Panc1 (cell line): ENCODE measurements around the gene ABCB6. TPM values are rescaled to one million over a fixed set of nuclear protein-coding genes. Genes with fewer than 3 reads are reported as not detected.

Experiments used
- ATAC-seq: fragments of 200-7000 bp; cut with Tn5 transposase; 2 replicates; pipeline ENCODE4 v1.9.1; 2020; ENCODE audit warnings: mild to moderate bottlenecking, moderate library complexity
- BruUV-seq: library from RNA; stranded (reverse); fragments of 400-500 nt; replicated peaks from 2 replicates; lab custom pipeline; 2021; lab: Mats Ljungman, UMichigan
- CTCF ChIA-PET: fragments of 300-600 bp; sonication (Branson Sonifier 250); formaldehyde crosslinking; loops from one replicate; lab custom pipeline; 2022; ENCODE audit warnings: antibody characterized with exemption; lab: Charles Lee
- POLR2A ChIA-PET: fragments of 300-600 bp; sonication (Branson Sonifier 250); formaldehyde crosslinking; loops from one replicate; lab custom pipeline; 2022; ENCODE audit warnings: antibody characterized with exemption; lab: Charles Lee
- DNase-seq: peaks from one replicate; pipeline ENCODE4 v3.0.0-alpha.2; 2010; ENCODE audit warnings: low read depth, low spot score
- H3K27ac ChIP-seq: 2 replicates; pipeline ENCODE4 v1.5.1; 2011; ENCODE audit warnings: mild to moderate bottlenecking, low read length, inconsistent platforms
- H3K27me3 ChIP-seq: fragments of 200-500 bp; sonication (Bioruptor generic); 2 replicates; pipeline ENCODE4 v1.6.0; 2014; ENCODE audit warnings: low read length, inconsistent platforms; ENCODE audit not compliant: control insufficient read depth, insufficient read depth
- H3K36me3 ChIP-seq: fragments of 200-500 bp; sonication (Bioruptor generic); 2 replicates; pipeline ENCODE4 v1.5.1; 2014; ENCODE audit warnings: inconsistent platforms, mild to moderate bottlenecking, low read length, moderate library complexity; ENCODE audit not compliant: control insufficient read depth, insufficient read depth
- H3K4me1 ChIP-seq: 2 replicates; pipeline ENCODE4 v1.5.1; 2011; ENCODE audit warnings: inconsistent platforms, mild to moderate bottlenecking, low read length, moderate library complexity; ENCODE audit not compliant: control insufficient read depth, insufficient read depth
- H3K4me3 ChIP-seq, 2 experiments: 2 replicates each; pipeline ENCODE4 v1.5.1; 2011 to 2012; ENCODE audit warnings: low read depth in 2 of 2, low read length in 2 of 2, mild to moderate bottlenecking in 2 of 2, inconsistent platforms in 1 of 2, moderate library complexity in 1 of 2
- H3K9me3 ChIP-seq: fragments of 200-500 bp; sonication (Bioruptor generic); 2 replicates; pipeline ENCODE4 v1.5.1; 2014; ENCODE audit warnings: low read depth, mild to moderate bottlenecking, inconsistent platforms, low read length, moderate library complexity; ENCODE audit not compliant: control insufficient read depth, insufficient read depth
- POLR2AphosphoS5 ChIP-seq: IDR thresholded peaks from 2 replicates; pipeline ENCODE4 v1.6.1; 2012; ENCODE audit warnings: mild to moderate bottlenecking, low read depth, low read length, moderate library complexity
- SIN3A ChIP-seq: IDR thresholded peaks from 2 replicates; pipeline ENCODE4 v1.6.1; 2012; ENCODE audit warnings: low read depth, mild to moderate bottlenecking, low read length, moderate library complexity, borderline replicate concordance; ENCODE audit not compliant: insufficient read depth
- TCF7L2 ChIP-seq: IDR thresholded peaks from 2 replicates; pipeline ENCODE4 v1.6.1; 2011; ENCODE audit warnings: mild to moderate bottlenecking, low read depth, low read length, inconsistent platforms
- in situ Hi-C: cut with HindIII; loops from 2 replicates; pipeline ENCODE4 v1.10.0; 2016; ENCODE audit warnings: low sequenced_read_pairs, low pct_unique_long_range_greater_than_20kb
- intact Hi-C: fragments of 100-400 bp; cut with micrococcal nuclease; formaldehyde crosslinking; loops from one replicate; pipeline ENCODE4 v1.10.0; 2022; ENCODE audit not compliant: unreplicated experiment
- total RNA-seq: library from RNA; stranded (reverse); gene quantifications from one replicate; pipeline ENCODE4 v1.2.1, GENCODE V29; 2021; ENCODE audit not compliant: unreplicated experiment
- TF ChIP-seq, protein P1 (sequence below): fragments of 450-650 bp; IDR thresholded peaks from 2 replicates; pipeline ENCODE4 v1.5.1; 2017; ENCODE audit warnings: mild to moderate bottlenecking
- TF ChIP-seq, protein P2 (sequence below), 2 experiments: IDR thresholded peaks; 2 replicates each; pipeline ENCODE4 v1.6.1; 2011 to 2012; ENCODE audit warnings: low read depth in 2 of 2, control low read depth in 1 of 2, low read length in 1 of 2, mild to moderate bottlenecking in 1 of 2, moderate library complexity in 1 of 2; ENCODE audit not compliant: insufficient read depth in 1 of 2

Gene ABCB6
- total RNA-seq, 1 experiment from 2014 or later = 19.0 TPM

DNA sequence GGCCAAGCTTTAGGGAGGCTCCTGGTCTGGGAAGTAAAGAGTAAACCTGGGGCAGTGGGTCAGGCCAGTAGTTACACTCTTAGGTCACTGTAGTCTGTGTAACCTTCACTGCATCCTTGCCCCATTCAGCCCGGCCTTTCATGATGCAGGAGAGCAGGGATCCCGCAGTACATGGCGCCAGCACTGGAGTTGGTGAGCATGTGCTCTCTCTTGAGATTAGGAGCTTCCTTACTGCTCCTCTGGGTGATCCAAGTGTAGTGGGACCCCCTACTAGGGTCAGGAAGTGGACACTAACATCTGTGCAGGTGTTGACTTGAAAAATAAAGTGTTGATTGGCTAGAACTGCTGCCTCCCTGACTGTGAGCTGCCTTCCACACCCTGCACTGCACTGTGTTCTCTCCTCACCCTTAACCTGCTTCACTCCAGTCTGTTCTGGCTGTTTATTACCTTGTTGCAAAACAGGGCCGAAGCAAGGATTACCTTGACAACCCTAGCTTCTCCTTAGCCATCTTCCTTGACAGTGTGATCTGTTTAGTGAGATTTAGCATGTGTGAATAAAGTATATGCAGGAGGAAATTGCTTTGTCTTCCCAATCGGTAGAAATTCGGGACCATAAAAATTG lies 35.5 kb downstream of the ABCB6 start:
- H3K27ac ChIP-seq = no peak overlapping the region
- intact Hi-C loops = no loop called here
- H3K27me3 ChIP-seq = no peaks in the 10 kb centered on the region
- POLR2A ChIA-PET = interaction anchor here (0.6 kb wide), 1 partner anchor 243 kb away, joined by 17 read pairs; no protein-coding TSS in a partner anchor
- H3K4me3 ChIP-seq = no peak overlapping the region
- H3K4me1 ChIP-seq = peaks cover 10% of the 10 kb centered on the region
- H3K36me3 ChIP-seq = peaks cover 25% of the 10 kb centered on the region
- DNase-seq (no peak), ATAC-seq (no peak)
- TSS peak; percentile 20 for BruUV-seq
- CTCF ChIA-PET = no interaction called here
- in situ Hi-C loops = no loop called here
- TF ChIP-seq TCF7L2 (no peak), POLR2AphosphoS5 (no peak), SIN3A (no peak)
- TF ChIP-seq, protein P1, sequence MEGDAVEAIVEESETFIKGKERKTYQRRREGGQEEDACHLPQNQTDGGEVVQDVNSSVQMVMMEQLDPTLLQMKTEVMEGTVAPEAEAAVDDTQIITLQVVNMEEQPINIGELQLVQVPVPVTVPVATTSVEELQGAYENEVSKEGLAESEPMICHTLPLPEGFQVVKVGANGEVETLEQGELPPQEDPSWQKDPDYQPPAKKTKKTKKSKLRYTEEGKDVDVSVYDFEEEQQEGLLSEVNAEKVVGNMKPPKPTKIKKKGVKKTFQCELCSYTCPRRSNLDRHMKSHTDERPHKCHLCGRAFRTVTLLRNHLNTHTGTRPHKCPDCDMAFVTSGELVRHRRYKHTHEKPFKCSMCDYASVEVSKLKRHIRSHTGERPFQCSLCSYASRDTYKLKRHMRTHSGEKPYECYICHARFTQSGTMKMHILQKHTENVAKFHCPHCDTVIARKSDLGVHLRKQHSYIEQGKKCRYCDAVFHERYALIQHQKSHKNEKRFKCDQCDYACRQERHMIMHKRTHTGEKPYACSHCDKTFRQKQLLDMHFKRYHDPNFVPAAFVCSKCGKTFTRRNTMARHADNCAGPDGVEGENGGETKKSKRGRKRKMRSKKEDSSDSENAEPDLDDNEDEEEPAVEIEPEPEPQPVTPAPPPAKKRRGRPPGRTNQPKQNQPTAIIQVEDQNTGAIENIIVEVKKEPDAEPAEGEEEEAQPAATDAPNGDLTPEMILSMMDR = no peak
- TF ChIP-seq, protein P2, sequence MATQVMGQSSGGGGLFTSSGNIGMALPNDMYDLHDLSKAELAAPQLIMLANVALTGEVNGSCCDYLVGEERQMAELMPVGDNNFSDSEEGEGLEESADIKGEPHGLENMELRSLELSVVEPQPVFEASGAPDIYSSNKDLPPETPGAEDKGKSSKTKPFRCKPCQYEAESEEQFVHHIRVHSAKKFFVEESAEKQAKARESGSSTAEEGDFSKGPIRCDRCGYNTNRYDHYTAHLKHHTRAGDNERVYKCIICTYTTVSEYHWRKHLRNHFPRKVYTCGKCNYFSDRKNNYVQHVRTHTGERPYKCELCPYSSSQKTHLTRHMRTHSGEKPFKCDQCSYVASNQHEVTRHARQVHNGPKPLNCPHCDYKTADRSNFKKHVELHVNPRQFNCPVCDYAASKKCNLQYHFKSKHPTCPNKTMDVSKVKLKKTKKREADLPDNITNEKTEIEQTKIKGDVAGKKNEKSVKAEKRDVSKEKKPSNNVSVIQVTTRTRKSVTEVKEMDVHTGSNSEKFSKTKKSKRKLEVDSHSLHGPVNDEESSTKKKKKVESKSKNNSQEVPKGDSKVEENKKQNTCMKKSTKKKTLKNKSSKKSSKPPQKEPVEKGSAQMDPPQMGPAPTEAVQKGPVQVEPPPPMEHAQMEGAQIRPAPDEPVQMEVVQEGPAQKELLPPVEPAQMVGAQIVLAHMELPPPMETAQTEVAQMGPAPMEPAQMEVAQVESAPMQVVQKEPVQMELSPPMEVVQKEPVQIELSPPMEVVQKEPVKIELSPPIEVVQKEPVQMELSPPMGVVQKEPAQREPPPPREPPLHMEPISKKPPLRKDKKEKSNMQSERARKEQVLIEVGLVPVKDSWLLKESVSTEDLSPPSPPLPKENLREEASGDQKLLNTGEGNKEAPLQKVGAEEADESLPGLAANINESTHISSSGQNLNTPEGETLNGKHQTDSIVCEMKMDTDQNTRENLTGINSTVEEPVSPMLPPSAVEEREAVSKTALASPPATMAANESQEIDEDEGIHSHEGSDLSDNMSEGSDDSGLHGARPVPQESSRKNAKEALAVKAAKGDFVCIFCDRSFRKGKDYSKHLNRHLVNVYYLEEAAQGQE (IDR thresholded peaks at IDR 0.05; ENCODE audit: insufficient read depth in 1 of 2, low read depth in 2 of 2, low read length in 1 of 2) = no peak
- no peaks in the 10 kb centered on the region for H3K9me3 ChIP-seq

DNA sequence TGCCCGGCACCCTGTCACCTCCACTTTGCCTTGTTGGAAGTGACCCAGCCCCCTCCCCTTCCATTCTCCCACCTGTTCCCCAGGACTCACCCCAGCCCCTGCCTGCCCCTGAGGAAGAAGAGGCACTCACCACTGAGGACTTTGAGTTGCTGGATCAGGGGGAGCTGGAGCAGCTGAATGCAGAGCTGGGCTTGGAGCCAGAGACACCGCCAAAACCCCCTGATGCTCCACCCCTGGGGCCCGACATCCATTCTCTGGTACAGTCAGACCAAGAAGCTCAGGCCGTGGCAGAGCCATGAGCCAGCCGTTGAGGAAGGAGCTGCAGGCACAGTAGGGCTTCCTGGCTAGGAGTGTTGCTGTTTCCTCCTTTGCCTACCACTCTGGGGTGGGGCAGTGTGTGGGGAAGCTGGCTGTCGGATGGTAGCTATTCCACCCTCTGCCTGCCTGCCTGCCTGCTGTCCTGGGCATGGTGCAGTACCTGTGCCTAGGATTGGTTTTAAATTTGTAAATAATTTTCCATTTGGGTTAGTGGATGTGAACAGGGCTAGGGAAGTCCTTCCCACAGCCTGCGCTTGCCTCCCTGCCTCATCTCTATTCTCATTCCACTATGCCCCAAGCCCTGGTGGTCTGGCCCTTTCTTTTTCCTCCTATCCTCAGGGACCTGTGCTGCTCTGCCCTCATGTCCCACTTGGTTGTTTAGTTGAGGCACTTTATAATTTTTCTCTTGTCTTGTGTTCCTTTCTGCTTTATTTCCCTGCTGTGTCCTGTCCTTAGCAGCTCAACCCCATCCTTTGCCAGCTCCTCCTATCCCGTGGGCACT lies 36.2 kb downstream of the ABCB6 start:
- Histone ChIP-seq H3K9me3 (no peaks in the 10 kb centered on the region), H3K36me3 (peaks cover 25% of the 10 kb centered on the region), H3K4me3 (no peak overlapping the region), H3K27me3 (no peaks in the 10 kb centered on the region), H3K4me1 (peaks cover 10% of the 10 kb centered on the region), H3K27ac (no peak overlapping the region)
- no peak for DNase-seq
- no peak for TF ChIP-seq SIN3A
- ChIA-PET POLR2A (interaction anchor here (0.6 kb wide), 2 partner anchors 96 to 242 kb away, joined by 4 to 17 read pairs; no protein-coding TSS in a partner anchor), CTCF (no interaction called here)
- in situ Hi-C loops (no loop called here), intact Hi-C loops (no loop called here)
- no peak for ATAC-seq
- no TSS peak for BruUV-seq

DNA sequence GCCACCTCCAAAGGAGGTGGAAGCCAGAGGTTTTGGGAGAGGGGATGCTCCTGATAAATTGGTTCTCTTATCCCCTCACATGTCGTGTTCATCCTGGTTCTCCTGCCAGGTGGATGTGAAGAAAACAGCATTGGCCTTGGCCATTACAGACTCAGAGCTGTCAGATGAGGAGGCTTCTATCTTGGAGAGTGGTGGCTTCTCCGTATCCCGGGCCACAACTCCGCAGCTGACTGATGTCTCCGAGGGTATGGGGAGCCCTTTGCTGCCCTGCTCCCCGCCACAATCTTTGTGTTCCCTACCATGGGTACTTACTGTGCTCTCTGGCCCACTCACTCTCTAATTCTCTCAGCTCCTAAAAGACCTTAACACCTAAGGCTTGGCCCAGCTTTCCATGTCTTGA lies 37.2 kb downstream of the ABCB6 start:
- no peaks in the 10 kb centered on the region for H3K27me3 ChIP-seq
- no peaks in the 10 kb centered on the region for H3K9me3 ChIP-seq
- CTCF ChIA-PET = no interaction called here
- no peak for DNase-seq
- H3K4me1 ChIP-seq = peaks cover 10% of the 10 kb centered on the region
- H3K36me3 ChIP-seq = peaks cover 25% of the 10 kb centered on the region
- H3K27ac ChIP-seq = no peak overlapping the region
- BruUV-seq = no TSS peak
- intact Hi-C loops = no loop called here
- no peak for ATAC-seq
- H3K4me3 ChIP-seq = no peak overlapping the region
- TF ChIP-seq, protein P1 = no peak
- TF ChIP-seq TCF7L2 (no peak), POLR2AphosphoS5 (no peak), SIN3A (no peak)
- TF ChIP-seq, protein P2 (IDR thresholded peaks at IDR 0.05; ENCODE audit: insufficient read depth in 1 of 2, low read depth in 2 of 2, low read length in 1 of 2) = no peak
- in situ Hi-C loops = no loop called here
- POLR2A ChIA-PET = no interaction called here
